Activated naive CD4-positive, alpha-beta T cell treated with anti-CD3 and anti-CD28 coated beads, Interleukin-2, amount 50 U/mL, for 72 hours (primary cell): ENCODE measurements around the gene ARHGAP4. TPM values are rescaled to one million over a fixed set of nuclear protein-coding genes. Genes with fewer than 3 reads are reported as not detected.
A peak's percentile ranks its signal among the peaks of the same experiment; 100 is the strongest.

Experiments used
- ATAC-seq, 2 donors: fragments of 150-1000 bp; cut with Tn5 transposase; 2 replicates each; pipeline ENCODE4 v1.10.0; 2021; ENCODE audit warnings: mild to moderate bottlenecking in 2 of 2, moderate library complexity in 2 of 2
- DNase-seq, 2 donors: peaks; one replicate each; pipeline ENCODE4 v3.0.0; 2021 to 2022; ENCODE audit warnings: low spot score in 2 of 2
- H3K27ac Mint-ChIP-seq, 2 donors: one replicate each; pipeline ENCODE4 v1.8.0; 2022; ENCODE audit warnings: mild to moderate bottlenecking in 2 of 2, mixed read lengths in 2 of 2
- H3K36me3 Mint-ChIP-seq, 2 donors: one replicate each; pipeline ENCODE4 v1.8.0; 2022; ENCODE audit warnings: mixed read lengths in 2 of 2
- H3K9me3 Mint-ChIP-seq, 2 donors: one replicate each; pipeline ENCODE4 v1.8.0; 2022; ENCODE audit warnings: mixed read lengths in 2 of 2
- total RNA-seq, 2 donors: library from RNA; stranded (reverse); gene quantifications; one replicate each; pipeline ENCODE4 v1.2.3, GENCODE V29; 2022

Gene ARHGAP4
- total RNA-seq: 100 to 1,000 TPM in 1 of 2 donors, 10 to 100 TPM in 1; 90.0 to 138 TPM

GRCh38 chrX:153925739-153926551 is at the start of gene ARHGAP4:
TSS of gene ARHGAP4 (minus strand) at chrX:153926264. CDS start at chrX:153926202, 62 bp downstream.
- H3K36me3 Mint-ChIP-seq: peaks cover 12 to 15% of the 10 kb centered on the region in 2 donors
- H3K9me3 Mint-ChIP-seq: no peaks in the 10 kb centered on the region
- peak within 1 kb of the TSS; percentile 94 to 97 for H3K27ac Mint-ChIP-seq
- ATAC-seq (peak; percentile 11 to 34), DNase-seq (peak; percentile 51 to 73)

DNA sequence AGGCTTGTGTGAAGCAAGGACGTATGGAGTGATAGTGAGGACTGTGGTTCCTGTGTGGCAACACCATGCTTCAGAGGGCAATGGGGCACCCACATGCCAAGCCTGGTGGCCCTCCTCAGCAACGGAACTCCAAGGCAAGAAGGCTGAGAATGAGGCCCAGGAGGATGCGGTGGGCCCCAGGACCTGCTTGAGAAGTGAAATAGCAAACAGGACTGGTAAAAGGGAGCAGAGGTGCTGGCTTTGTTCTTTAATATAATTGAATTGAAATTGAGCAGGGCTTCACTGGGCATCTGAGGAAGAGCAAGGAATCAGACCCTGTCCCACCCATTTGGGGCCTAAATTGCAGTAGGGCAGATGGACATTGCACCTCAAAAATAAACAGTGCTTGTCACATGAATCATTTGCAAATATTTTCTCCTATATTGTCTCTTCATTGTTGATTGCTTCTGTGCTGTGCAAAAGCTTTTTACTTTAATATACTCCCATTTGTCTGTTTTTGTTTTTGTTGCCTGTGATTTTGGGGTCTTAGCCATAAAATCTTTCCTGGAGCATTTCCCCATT is 48.7 kb upstream of the ARHGAP4 start:
- Mint-ChIP-seq H3K9me3 (no peaks in the 10 kb centered on the region), H3K36me3 (peaks cover 16 to 25% of the 10 kb centered on the region in 2 donors), H3K27ac (peak overlapping the region; percentile 92 to 95)
- ATAC-seq (no peak), DNase-seq (no peak)

DNA sequence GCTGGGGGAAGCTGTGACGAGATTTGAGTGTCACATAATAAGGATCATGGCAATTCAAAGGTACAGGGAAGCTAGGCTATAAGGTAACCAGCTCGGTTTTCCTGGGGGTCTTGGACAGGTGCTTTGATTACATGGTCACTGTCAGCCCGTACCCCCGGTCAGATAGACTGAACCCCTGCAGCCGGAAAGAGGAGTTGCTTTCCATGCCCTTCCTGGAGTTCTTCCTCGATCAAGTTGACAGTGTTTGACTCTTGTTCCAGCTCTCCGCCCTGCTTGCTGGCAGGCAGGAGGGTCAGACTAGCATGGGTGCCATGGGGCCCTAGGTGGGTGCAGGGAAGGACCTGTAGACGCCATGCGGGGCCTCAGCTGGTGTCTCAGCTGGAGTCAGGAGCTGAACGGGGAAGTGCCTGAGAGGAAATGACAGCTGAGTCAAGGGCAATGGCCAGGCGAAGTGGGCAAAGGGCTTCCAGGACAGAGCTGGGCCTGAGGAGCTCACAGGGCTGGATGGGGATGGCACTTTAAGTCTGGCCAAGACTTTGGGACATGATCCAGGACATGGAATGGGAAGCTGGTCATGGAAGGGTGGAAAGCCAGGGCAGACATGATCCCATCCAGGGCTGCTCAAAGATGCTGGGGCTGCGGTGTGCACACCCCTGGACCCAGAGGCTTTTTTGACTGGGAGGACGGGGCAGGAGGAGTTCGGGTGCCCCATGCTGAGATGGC is 48.1 kb upstream of the ARHGAP4 start:
- Mint-ChIP-seq H3K9me3 (no peaks in the 10 kb centered on the region), H3K36me3 (peaks cover 22 to 31% of the 10 kb centered on the region in 2 donors), H3K27ac (peak overlapping the region; percentile 92 to 95)
- DNase-seq (no peak), ATAC-seq (no peak)

- ATAC-seq: no peak
- H3K27ac Mint-ChIP-seq: peak overlapping the region; percentile 87 to 95
- H3K9me3 Mint-ChIP-seq: no peaks in the 10 kb centered on the region
- H3K36me3 Mint-ChIP-seq: peaks cover 25 to 33% of the 10 kb centered on the region in 2 donors
- no peak for DNase-seq
Measured at GRCh38 chrX:153973127-153974002, 47.3 kb upstream of the ARHGAP4 start.

DNA sequence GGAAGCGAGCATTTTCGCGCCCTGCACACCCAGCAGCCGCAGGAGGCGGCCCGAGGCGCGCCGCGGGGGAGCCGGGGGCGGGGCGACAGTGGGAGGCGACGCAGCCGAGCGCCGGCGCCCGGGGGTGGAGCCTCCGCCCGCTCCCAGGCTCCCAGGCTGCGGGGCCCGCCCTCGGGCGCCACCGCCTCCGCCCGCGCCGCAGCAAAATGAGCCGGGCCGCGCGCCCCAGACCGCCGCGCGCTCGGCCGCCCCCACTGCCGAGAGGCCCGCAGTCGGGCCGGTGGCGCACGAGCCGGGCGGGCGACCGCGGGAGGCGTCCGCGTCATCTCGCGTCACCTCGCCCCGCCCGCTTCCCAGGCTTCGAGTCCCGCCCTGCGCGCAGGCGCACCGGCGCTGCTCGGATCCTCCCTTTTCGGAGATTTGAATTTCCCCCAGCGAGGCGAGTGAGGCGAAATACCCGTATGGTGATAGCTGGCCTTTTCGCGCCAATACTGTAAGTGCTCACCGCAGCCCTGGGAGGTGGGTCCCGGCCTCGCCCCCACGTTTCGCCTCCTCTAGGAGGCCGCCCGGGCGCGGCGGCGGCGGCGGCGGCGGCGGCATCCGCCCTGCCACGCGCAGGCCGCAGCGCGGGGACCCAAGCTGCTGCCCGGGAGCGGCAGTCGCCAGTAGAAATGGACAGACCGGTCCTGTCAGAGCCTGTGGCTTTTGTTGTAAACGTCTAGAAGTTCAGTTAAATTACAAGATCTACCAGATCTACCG is 46.5 kb upstream of the ARHGAP4 start, which contains the start of gene TMEM187:
Gene TMEM187, plus strand, starts transcription at position 387 of the 759 bp plus-strand sequence. CDS start 9,309 bp downstream, outside the sequence.
- peak; percentile 80 to 91 for DNase-seq
- ATAC-seq: peak; percentile 60 to 65
- Mint-ChIP-seq H3K36me3 (peaks cover 33 to 41% of the 10 kb centered on the region in 2 donors), H3K27ac (peak within 1 kb of the TSS; percentile 95 to 100), H3K9me3 (no peaks in the 10 kb centered on the region)

GRCh38 chrX:153971450-153972367 is 45.6 kb upstream of the ARHGAP4 start, which contains the start of gene HCFC1:
TSS of gene HCFC1 (minus strand) at chrX:153971818. CDS start at chrX:153970840, 978 bp downstream.
- H3K36me3 Mint-ChIP-seq: peaks cover 37 to 44% of the 10 kb centered on the region in 2 donors
- peak; percentile 40 to 42 for ATAC-seq
- DNase-seq: peak; percentile 82 to 93
- no peaks in the 10 kb centered on the region for H3K9me3 Mint-ChIP-seq
- peak within 1 kb of the TSS; percentile 95 to 100 for H3K27ac Mint-ChIP-seq

GRCh38 chrX:153971124-153971449 is 45.0 kb upstream of the ARHGAP4 start:
- Mint-ChIP-seq H3K36me3 (peaks cover 37 to 44% of the 10 kb centered on the region in 2 donors), H3K27ac (peak overlapping the region; percentile 95 to 100), H3K9me3 (no peaks in the 10 kb centered on the region)
- DNase-seq (peak; percentile 79 to 81), ATAC-seq (peak; percentile 52 to 60)

GRCh38 chrX:153970357-153971123 is 44.5 kb upstream of the ARHGAP4 start:
- peaks cover 37 to 44% of the 10 kb centered on the region in 2 donors for H3K36me3 Mint-ChIP-seq
- ATAC-seq (peak in 1 of 2 donors; percentile 8), DNase-seq (no peak)
- H3K9me3 Mint-ChIP-seq: no peaks in the 10 kb centered on the region
- H3K27ac Mint-ChIP-seq: peak overlapping the region; percentile 95 to 100

- Mint-ChIP-seq H3K9me3 (no peaks in the 10 kb centered on the region), H3K27ac (peak overlapping the region; percentile 89 to 95), H3K36me3 (peaks cover 37 to 44% of the 10 kb centered on the region in 2 donors)
- no peak for ATAC-seq
- DNase-seq: no peak
Measured at GRCh38 chrX:153969904-153970356, 43.9 kb upstream of the ARHGAP4 start.

GRCh38 chrX:153969125-153969903 is 43.2 kb upstream of the ARHGAP4 start:
- H3K27ac Mint-ChIP-seq: peak overlapping the region; percentile 89 to 95
- DNase-seq (no peak), ATAC-seq (no peak)
- no peaks in the 10 kb centered on the region for H3K9me3 Mint-ChIP-seq
- H3K36me3 Mint-ChIP-seq: peaks cover 37 to 41% of the 10 kb centered on the region in 2 donors

- ATAC-seq (no peak), DNase-seq (no peak)
- Mint-ChIP-seq H3K9me3 (no peaks in the 10 kb centered on the region), H3K27ac (peak overlapping the region; percentile 50 to 89), H3K36me3 (peaks cover 37 to 38% of the 10 kb centered on the region in 2 donors)
Measured at GRCh38 chrX:153968754-153969124, 42.7 kb upstream of the ARHGAP4 start.

DNA sequence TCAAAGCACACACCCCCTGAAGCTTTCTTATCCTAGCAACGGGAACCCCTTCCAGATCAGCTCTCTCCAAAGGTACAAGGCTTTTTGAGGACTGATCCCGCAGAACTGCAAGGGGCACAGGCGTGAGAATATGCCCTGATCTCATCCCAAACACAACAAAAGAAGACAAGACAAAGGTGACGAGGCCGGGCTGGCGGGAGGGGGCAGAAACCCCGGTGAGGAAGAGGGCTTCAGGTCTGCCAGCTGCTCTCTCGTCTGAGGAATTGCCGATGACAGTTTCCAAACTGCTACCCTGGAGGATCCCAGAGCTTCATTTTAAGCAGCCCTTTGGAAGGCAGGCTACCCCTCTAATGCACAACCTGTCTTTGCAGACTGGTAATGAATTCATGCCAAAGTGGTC is 42.2 kb upstream of the ARHGAP4 start:
- Mint-ChIP-seq H3K27ac (peak overlapping the region; percentile 88 to 89), H3K36me3 (peaks cover 35% of the 10 kb centered on the region in 2 donors), H3K9me3 (no peaks in the 10 kb centered on the region)
- DNase-seq: no peak
- ATAC-seq: no peak

DNA sequence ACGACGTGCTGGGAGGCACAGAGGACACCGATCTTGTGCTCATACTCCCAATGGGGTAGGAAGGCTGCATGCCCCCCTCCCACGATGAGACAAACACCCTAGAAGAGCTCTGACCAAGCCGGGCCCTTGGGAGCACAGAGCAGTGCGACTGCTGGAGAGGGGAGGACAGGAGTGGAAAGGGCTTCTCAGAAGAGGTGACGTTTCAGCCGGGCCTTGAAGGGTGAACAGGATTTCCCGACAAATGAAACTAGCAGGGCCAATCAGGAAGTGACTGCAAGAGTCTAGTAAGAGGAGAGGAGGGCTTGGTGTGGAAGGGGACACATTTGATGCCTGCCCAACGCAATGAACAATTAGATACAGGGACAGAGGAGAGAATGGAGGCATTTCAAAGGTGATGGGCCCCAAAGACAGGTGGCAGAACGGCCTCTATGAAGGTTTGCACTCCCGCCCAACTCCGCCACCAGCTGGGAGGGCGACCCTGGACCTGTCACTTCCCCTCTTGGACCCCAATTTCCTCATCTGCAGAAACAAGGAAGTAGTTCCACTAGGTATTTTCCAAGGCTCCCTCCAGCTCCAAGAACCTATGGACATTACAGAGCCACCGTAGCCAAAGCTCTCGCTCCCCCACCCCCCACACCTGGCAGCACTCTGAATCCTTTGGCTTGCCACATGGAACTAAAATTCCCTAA is 41.6 kb upstream of the ARHGAP4 start:
- Mint-ChIP-seq H3K27ac (peak overlapping the region; percentile 88 to 89), H3K36me3 (peaks cover 32 to 33% of the 10 kb centered on the region in 2 donors), H3K9me3 (no peaks in the 10 kb centered on the region)
- DNase-seq (peak in 1 of 2 donors; percentile 41), ATAC-seq (peak; percentile 3 to 19)
